Nephron (organoid): Measurements from ENCODE around the gene OLFML2B.
"Not testable (repeated sequence)": the region's sequence is repeated elsewhere in the genome, so short reads cannot be mapped to it uniquely, and the experiment has no call there.

Experiments used
- H3K27ac Mint-ChIP-seq, 3 experiments: 2 replicates each; pipeline ENCODE4 v1.8.0; 2020; ENCODE audit warnings: mixed read lengths in 3 of 3, mild to moderate bottlenecking in 2 of 3, moderate library complexity in 1 of 3
- H3K27me3 Mint-ChIP-seq: 2 replicates; pipeline ENCODE4 v1.8.0; 2021; ENCODE audit warnings: low read depth, mild to moderate bottlenecking, moderate library complexity, mixed read lengths
- H3K36me3 Mint-ChIP-seq: 2 replicates; pipeline ENCODE4 v1.8.0; 2020; ENCODE audit warnings: low read depth, mixed read lengths
- H3K4me1 Mint-ChIP-seq: 2 replicates; pipeline ENCODE4 v1.8.0; 2020; ENCODE audit warnings: mixed read lengths
- H3K4me3 Mint-ChIP-seq, 3 experiments: 2 replicates each; pipeline ENCODE4 v1.8.0; 2020; ENCODE audit warnings: mild to moderate bottlenecking in 3 of 3, mixed read lengths in 3 of 3, moderate library complexity in 2 of 3
- H3K9me3 Mint-ChIP-seq: 2 replicates; pipeline ENCODE4 v1.8.0; 2020; ENCODE audit warnings: mixed read lengths
- CTCF ChIP-seq, 3 experiments: fragments of 200-600 bp; sonication (generic); IDR thresholded peaks; one replicate each; pipeline ENCODE4 v1.5.0; 2021; ENCODE audit warnings: antibody characterized with exemption in 3 of 3; ENCODE audit not compliant: unreplicated experiment in 3 of 3

OLFML2B gene

DNA sequence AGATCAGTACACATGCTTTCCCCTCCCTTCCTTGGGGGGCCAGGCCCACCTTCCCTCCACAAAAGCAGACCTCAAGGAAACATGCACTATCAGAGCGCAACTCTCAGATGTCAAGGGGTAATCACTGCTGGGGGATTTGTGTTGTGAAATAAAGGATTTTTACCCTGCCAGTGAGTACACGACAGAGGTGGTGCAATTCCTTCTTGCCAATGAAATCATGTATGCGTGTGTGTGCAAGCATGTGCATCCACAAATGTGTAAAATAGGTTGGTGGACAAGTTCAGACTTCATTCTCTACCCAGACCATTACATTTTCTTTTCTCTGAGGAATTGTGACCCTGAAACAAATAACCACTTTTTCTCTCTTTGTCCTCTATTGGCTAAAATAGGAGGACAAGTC is 36.1 kb upstream of the OLFML2B start:
- TF ChIP-seq CTCF (IDR thresholded peaks at IDR 0.05; ENCODE audit: unreplicated experiment in 3 of 3): no peak
- Mint-ChIP-seq H3K27ac (no peak overlapping the region), H3K4me3 (no peak overlapping the region), H3K4me1 (peaks cover 29% of the 10 kb centered on the region), H3K27me3 (no peaks in the 10 kb centered on the region), H3K9me3 (no peaks in the 10 kb centered on the region), H3K36me3 (no peaks in the 10 kb centered on the region)

- no peak for TF ChIP-seq CTCF (IDR thresholded peaks at IDR 0.05; ENCODE audit: unreplicated experiment in 3 of 3)
- Mint-ChIP-seq H3K4me3 (no peak overlapping the region), H3K27me3 (no peaks in the 10 kb centered on the region), H3K4me1 (no peaks in the 10 kb centered on the region), H3K27ac (no peak overlapping the region), H3K36me3 (no peaks in the 10 kb centered on the region), H3K9me3 (no peaks in the 10 kb centered on the region)
Measured at GRCh38 chr1:162056579-162056978, 32.9 kb upstream of the OLFML2B start.

GRCh38 chr1:162056043-162056442 is 32.4 kb upstream of the OLFML2B start:
- Mint-ChIP-seq H3K36me3 (no peaks in the 10 kb centered on the region), H3K9me3 (no peaks in the 10 kb centered on the region), H3K27me3 (no peaks in the 10 kb centered on the region), H3K27ac (no peak overlapping the region), H3K4me1 (no peaks in the 10 kb centered on the region), H3K4me3 (no peak overlapping the region)
- TF ChIP-seq CTCF (IDR thresholded peaks at IDR 0.05; ENCODE audit: unreplicated experiment in 3 of 3): peak; percentile 90 to 92 (median 92)

- Mint-ChIP-seq H3K9me3 (no peaks in the 10 kb centered on the region), H3K36me3 (no peaks in the 10 kb centered on the region), H3K27ac (no peak overlapping the region), H3K4me3 (no peak overlapping the region), H3K4me1 (no peaks in the 10 kb centered on the region), H3K27me3 (no peaks in the 10 kb centered on the region)
- TF ChIP-seq CTCF (IDR thresholded peaks at IDR 0.05; ENCODE audit: unreplicated experiment in 3 of 3): no peak
Measured at GRCh38 chr1:162055062-162055461, 31.4 kb upstream of the OLFML2B start.

GRCh38 chr1:162053949-162054348 is 30.3 kb upstream of the OLFML2B start:
- not testable (repeated sequence) for H3K4me1 Mint-ChIP-seq, H3K4me3 Mint-ChIP-seq, H3K36me3 Mint-ChIP-seq, H3K27me3 Mint-ChIP-seq, H3K27ac Mint-ChIP-seq, H3K9me3 Mint-ChIP-seq

DNA sequence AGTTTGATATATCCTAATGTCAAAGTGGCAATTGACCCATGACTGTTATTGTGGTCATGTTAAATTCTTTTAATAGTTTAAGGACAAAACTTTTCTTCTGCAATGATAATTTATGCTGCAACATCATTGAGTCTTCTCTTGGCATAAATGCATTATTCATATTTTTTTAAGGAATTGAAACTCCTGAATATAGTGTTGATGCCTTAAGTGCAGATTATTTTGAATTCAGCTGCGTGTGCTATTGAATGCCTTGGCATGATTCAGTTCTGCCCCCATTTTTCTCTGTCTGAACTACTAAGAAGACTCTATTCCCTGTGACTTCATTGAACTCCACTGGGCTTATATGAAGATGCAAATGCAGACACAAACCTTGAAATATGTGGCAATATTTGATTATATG is 23.3 kb upstream of the OLFML2B start:
- TF ChIP-seq CTCF (IDR thresholded peaks at IDR 0.05; ENCODE audit: unreplicated experiment in 3 of 3): no peak
- Mint-ChIP-seq H3K27me3 (peaks cover 8% of the 10 kb centered on the region), H3K36me3 (no peaks in the 10 kb centered on the region), H3K4me3 (no peak overlapping the region), H3K4me1 (no peaks in the 10 kb centered on the region), H3K9me3 (peaks cover 4% of the 10 kb centered on the region), H3K27ac (no peak overlapping the region)
